Measurements from ENCODE around the gene IMMP2L.

- TF ChIP-seq CTCF (IDR thresholded peaks at IDR 0.05) (no peak), POLR2A (IDR thresholded peaks at IDR 0.05) (no peak)
Observed at GRCh38 chr7:111108000-111108399, 454.3 kb downstream of the IMMP2L start.

Data from right lobe of liver (tissue), 4 donors.